Thyroid gland (tissue), 4 donors: ENCODE measurements around the gene KCNQ1OT1. TPM values are rescaled to one million over a fixed set of nuclear protein-coding genes. Genes with fewer than 3 reads are reported as not detected.

Source experiments
- DNase-seq, 2 donors: peaks; one replicate each; pipeline ENCODE4 v3.0.0-alpha.2; 2019
- H3K27ac ChIP-seq, 3 donors: fragments of 200-600 bp; sonication (generic); 1 replicate in 2 of 3; 2 replicates in 1 of 3; pipeline ENCODE4 v1.5.1; 2016 to 2019; ENCODE audit warnings: mild to moderate bottlenecking in 1 of 3, moderate library complexity in 1 of 3
- H3K27me3 ChIP-seq: fragments of 200-600 bp; sonication (generic); one replicate; pipeline ENCODE4 v1.5.1; 2019
- H3K36me3 ChIP-seq, 2 donors: fragments of 200-600 bp; sonication (generic); one replicate each; pipeline ENCODE4 v1.5.1; 2016 to 2019
- H3K4me1 ChIP-seq, 2 donors: fragments of 200-600 bp; sonication (generic); one replicate each; pipeline ENCODE4 v1.5.1; 2017 to 2019
- H3K4me3 ChIP-seq, 3 donors: fragments of 200-600 bp; sonication (generic); replicated peaks in 1 of 3; 1 replicate in 2 of 3; 2 replicates in 1 of 3; pipeline ENCODE4 v1.5.1; 2016; ENCODE audit warnings: mild to moderate bottlenecking in 1 of 3
- H3K9me3 ChIP-seq: fragments of 200-600 bp; sonication (generic); one replicate; pipeline ENCODE4 v1.5.1; 2017
- POLR2A ChIP-seq, 2 donors: fragments of 450-650 bp; IDR thresholded peaks; one replicate each; pipeline ENCODE4 v1.6.1; 2017; ENCODE audit warnings: antibody characterized with exemption in 2 of 2, mild to moderate bottlenecking in 2 of 2, moderate library complexity in 1 of 2
- WGBS, 2 donors: methylation state at CpG; one replicate each; pipeline ENCODE4 v1.1.5; 2017; 5-methylcytosine and 5-hydroxymethylcytosine counted together
- intact Hi-C: fragments of 100-400 bp; cut with DNase I; formaldehyde crosslinking; loops from one replicate; pipeline ENCODE4 v1.15.1; 2023
- total RNA-seq, 4 donors: library from RNA; depleted of rRNA; stranded (reverse); fragments of >200 nt; gene quantifications; one replicate each; pipeline ENCODE4 v1.2.3, GENCODE V29; 2016
- TF ChIP-seq, protein P1 (sequence below), 6 experiments: fragments of 200-600 bp in 3 of 6; fragments of 450-650 bp in 3 of 6; sonication (generic) in 3 of 6; IDR thresholded peaks; one replicate each; pipeline ENCODE4 v1.5.1; 2016 to 2019; ENCODE audit warnings: antibody characterized with exemption in 6 of 6, mild to moderate bottlenecking in 2 of 6, inconsistent platforms in 1 of 6, moderate library complexity in 1 of 6

The KCNQ1OT1 gene
- total RNA-seq, 4 donors from 2014 or later, result 2.0 to 4.1 (median 3.2) TPM

DNA sequence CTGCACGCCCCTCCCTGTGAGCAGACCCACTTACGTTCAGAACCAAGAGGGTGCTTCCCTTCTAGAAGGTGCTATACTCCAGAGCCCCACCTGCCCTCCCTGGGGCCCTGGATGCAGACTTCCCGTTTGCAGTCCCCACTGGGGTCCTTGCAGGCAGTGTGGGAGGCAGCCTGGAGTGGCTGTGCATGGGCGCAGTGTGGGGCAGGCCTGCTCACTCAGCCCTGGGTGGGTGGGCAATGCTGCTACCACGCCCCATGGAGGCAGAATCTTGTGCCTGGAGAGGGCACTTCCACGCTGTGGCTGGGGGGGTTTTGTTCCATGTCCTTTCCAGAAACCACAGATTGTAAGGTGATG, 116.2 kb downstream of the KCNQ1OT1 start:
- Histone ChIP-seq H3K27ac (no peak overlapping the region), H3K9me3 (no peaks in the 10 kb centered on the region), H3K4me1 (no peaks in the 10 kb centered on the region), H3K36me3 (no peaks in the 10 kb centered on the region), H3K4me3 (no peak overlapping the region), H3K27me3 (no peaks in the 10 kb centered on the region)
- peak; percentile 0 to 1 for DNase-seq
- 87 to 98% methylated on average over 5 to 6 of the region's 6 CpGs for WGBS, 2 donors
- TF ChIP-seq POLR2A (IDR thresholded peaks at IDR 0.05), result no peak
- TF ChIP-seq, protein P1, sequence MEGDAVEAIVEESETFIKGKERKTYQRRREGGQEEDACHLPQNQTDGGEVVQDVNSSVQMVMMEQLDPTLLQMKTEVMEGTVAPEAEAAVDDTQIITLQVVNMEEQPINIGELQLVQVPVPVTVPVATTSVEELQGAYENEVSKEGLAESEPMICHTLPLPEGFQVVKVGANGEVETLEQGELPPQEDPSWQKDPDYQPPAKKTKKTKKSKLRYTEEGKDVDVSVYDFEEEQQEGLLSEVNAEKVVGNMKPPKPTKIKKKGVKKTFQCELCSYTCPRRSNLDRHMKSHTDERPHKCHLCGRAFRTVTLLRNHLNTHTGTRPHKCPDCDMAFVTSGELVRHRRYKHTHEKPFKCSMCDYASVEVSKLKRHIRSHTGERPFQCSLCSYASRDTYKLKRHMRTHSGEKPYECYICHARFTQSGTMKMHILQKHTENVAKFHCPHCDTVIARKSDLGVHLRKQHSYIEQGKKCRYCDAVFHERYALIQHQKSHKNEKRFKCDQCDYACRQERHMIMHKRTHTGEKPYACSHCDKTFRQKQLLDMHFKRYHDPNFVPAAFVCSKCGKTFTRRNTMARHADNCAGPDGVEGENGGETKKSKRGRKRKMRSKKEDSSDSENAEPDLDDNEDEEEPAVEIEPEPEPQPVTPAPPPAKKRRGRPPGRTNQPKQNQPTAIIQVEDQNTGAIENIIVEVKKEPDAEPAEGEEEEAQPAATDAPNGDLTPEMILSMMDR (IDR thresholded peaks at IDR 0.05), result no peak
- intact Hi-C loops, result no loop called here

DNA sequence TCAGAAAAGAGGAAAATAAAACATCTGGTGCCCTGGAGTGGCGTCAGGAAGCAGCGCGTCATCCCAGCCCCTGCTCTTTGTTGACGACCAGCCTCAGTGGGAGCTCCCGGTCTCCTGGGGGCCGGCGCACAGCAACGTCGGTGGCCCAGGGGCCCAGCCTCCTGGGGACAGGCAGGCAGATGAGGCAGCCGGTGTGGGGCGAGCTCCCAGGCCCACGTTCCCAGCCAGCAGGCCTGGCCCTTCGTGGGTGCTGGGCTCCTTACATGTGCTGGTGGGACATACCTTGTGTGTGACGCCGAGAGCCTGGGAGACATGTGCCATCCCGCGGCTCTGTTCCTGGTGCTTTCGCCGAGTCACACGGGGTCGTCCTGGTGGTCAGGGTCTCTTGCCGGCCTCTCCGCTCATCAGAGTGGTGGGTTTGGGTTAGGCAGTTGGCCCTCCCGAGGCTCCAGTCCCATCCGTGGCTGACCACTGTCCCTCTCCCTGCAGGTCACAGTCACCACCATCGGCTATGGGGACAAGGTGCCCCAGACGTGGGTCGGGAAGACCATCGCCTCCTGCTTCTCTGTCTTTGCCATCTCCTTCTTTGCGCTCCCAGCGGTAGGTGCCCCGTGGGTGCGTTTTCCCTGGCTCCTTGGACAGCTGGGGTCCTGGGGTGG, 116.7 kb downstream of the KCNQ1OT1 start:
- WGBS, 2 donors, result 83 to 95% methylated on average over 22 to 30 of the region's 33 CpGs
- H3K4me1 ChIP-seq, result no peaks in the 10 kb centered on the region
- intact Hi-C loops, result no loop called here
- no peak for TF ChIP-seq POLR2A (IDR thresholded peaks at IDR 0.05)
- TF ChIP-seq, protein P1 (IDR thresholded peaks at IDR 0.05), result no peak
- DNase-seq, result peak; percentile 1
- no peak overlapping the region for H3K27ac ChIP-seq
- H3K4me3 ChIP-seq, result no peak overlapping the region
- H3K27me3 ChIP-seq, result no peaks in the 10 kb centered on the region
- H3K9me3 ChIP-seq, result no peaks in the 10 kb centered on the region
- no peaks in the 10 kb centered on the region for H3K36me3 ChIP-seq

DNA sequence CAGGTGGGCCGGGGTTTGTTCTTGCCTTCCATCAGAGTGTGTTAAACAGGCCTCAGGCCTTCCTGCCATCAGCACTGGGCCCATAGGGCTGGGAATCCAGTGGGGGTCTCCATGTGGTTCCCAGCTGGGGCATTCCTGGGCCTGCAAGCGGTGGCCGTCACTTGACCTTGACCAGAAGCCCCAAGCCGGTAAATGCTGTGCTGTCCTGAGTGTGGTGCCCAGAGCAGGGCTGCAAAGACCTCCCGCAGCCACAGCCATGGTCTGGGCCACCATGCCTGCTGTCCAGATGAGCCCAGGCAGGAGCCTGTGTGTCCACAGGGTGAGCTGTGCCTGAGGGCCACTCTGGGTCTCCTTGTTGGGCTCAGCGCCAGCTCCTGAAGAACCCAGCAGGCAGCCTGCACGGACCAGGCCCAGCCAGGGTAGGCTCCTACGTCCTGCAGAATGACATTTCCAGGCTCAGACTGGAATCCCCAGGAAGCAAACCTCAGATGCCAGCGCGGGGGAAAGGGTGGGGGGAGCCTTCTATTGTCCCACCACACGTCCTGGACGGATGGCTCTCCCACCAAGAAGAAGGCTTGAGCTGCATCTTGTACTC, 117.3 kb downstream of the KCNQ1OT1 start:
- H3K9me3 ChIP-seq, result no peaks in the 10 kb centered on the region
- TF ChIP-seq, protein P1 (IDR thresholded peaks at IDR 0.05), result no peak
- no peak for TF ChIP-seq POLR2A (IDR thresholded peaks at IDR 0.05)
- DNase-seq, result peak; percentile 15 to 24
- no peaks in the 10 kb centered on the region for H3K27me3 ChIP-seq
- H3K27ac ChIP-seq, result no peak overlapping the region
- H3K4me1 ChIP-seq, result no peaks in the 10 kb centered on the region
- no peak overlapping the region for H3K4me3 ChIP-seq
- WGBS, 2 donors, result 57 to 80% methylated on average over 4 to 11 of the region's 12 CpGs
- intact Hi-C loops, result no loop called here
- H3K36me3 ChIP-seq, result no peaks in the 10 kb centered on the region

DNA sequence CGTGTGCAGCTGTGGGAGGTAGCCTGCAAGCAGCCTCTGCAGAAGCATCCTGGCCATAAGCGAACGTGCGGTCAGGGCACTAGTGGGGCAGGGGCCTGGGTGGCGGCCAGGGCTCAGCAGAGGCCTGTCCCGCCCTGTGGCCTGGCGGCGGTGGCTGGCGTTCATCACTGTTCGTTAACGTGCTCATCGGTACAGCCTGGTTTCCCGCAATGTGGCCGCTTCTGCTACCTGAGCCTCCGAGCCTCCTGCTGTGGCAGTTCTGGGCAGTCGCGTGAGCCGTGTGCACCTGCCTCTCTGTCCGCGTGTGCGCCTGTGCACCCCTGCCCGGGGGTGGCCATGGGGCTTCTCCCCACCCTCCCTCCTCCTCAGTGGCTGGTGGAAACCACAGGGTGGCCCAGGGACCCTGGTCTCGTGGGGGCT, 117.9 kb downstream of the KCNQ1OT1 start:
- H3K27ac ChIP-seq, result no peak overlapping the region
- no peaks in the 10 kb centered on the region for H3K36me3 ChIP-seq
- TF ChIP-seq POLR2A (IDR thresholded peaks at IDR 0.05), result no peak
- TF ChIP-seq, protein P1 (IDR thresholded peaks at IDR 0.05), result no peak
- WGBS, 2 donors, result 94 to 98% methylated on average over 12 to 21 of the region's 23 CpGs
- no peak overlapping the region for H3K4me3 ChIP-seq
- no peaks in the 10 kb centered on the region for H3K27me3 ChIP-seq
- no peaks in the 10 kb centered on the region for H3K4me1 ChIP-seq
- DNase-seq, result peak; percentile 0 to 2
- H3K9me3 ChIP-seq, result no peaks in the 10 kb centered on the region
- intact Hi-C loops, result no loop called here

DNA sequence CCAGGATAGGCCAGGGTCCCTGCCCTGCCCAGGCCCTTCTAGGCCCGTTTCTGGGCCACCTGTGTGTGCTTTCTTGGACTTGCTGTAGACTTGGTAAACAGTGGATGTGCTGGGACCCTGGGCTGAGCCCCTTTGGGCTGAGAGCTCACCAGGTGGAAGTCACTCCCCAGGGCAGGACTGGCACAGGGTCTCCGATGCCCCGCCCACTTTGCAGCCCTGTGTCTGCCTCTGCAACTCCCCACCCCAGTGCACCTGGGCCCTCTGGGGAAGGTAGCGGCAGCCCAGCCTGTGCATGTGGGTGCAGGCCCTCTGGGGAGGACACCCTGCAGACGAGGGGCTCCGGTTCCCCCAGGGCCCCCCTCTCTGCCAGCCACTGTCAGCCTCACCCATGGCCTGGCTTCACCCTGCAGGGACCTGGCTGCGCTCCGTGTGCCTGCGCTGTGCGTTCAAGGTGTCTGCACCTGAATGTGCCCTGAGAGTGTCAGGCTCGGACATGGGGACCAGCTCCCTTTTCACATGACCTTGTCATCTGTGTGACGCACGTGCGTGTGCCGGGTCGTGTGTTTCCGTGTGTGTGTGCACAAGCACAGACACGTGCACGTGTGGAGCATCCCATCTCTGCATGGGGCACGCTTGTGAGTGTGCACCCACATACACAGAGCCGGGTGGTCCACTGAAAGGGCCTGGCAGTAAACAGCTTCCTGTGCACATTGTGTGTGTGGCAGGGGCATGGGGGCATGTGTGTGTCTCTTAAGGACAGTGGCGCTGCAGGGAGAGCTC, 118.5 kb downstream of the KCNQ1OT1 start:
- intact Hi-C loops, result no loop called here
- DNase-seq, result peak; percentile 0 to 1
- Histone ChIP-seq H3K4me3 (no peak overlapping the region), H3K27me3 (no peaks in the 10 kb centered on the region), H3K27ac (no peak overlapping the region), H3K4me1 (no peaks in the 10 kb centered on the region), H3K9me3 (no peaks in the 10 kb centered on the region), H3K36me3 (no peaks in the 10 kb centered on the region)
- 93 to 95% methylated on average over 13 to 17 of the region's 22 CpGs for WGBS, 2 donors
- TF ChIP-seq POLR2A (IDR thresholded peaks at IDR 0.05), result no peak
- TF ChIP-seq, protein P1 (IDR thresholded peaks at IDR 0.05), result no peak
